Body of pancreas (tissue), 4 donors: ENCODE data around the gene CCDC63. TPM values are rescaled to one million over a fixed set of nuclear protein-coding genes. Genes with fewer than 3 reads are reported as not detected.

Experiments used
- ATAC-seq: fragments of 150-250 bp; one replicate; pipeline ENCODE4 v1.9.1; 2016
- DNase-seq, 4 donors: peaks; one replicate each; pipeline ENCODE4 v3.0.0-alpha.2; 2019
- H3K27ac ChIP-seq, 4 donors: fragments of 200-600 bp; sonication (generic); 1 replicate in 3 of 4; 2 replicates in 1 of 4; pipeline versions ENCODE4 v1.5.1 to v1.6.1; 2016 to 2019; ENCODE audit warnings: mild to moderate bottlenecking in 1 of 4, mixed read lengths in 1 of 4, moderate library complexity in 1 of 4
- H3K27me3 ChIP-seq, 2 donors: fragments of 200-600 bp; sonication (generic); one replicate each; pipeline ENCODE4 v1.6.0; 2016; ENCODE audit warnings: mild to moderate bottlenecking in 1 of 2
- H3K36me3 ChIP-seq, 2 donors: fragments of 200-600 bp; sonication (generic); replicated peaks in 1 of 2; 2 replicates each; pipeline ENCODE4 v1.5.1; 2016; ENCODE audit warnings: low read depth in 2 of 2; ENCODE audit not compliant: insufficient read depth in 1 of 2
- H3K4me1 ChIP-seq: fragments of 200-600 bp; sonication (generic); one replicate; pipeline ENCODE4 v1.6.0; 2016
- H3K4me3 ChIP-seq, 2 donors: fragments of 200-600 bp; sonication (generic); 1 replicate in 1 of 2; 2 replicates in 1 of 2; pipeline ENCODE4 v1.5.1; 2016 to 2019
- H3K9me3 ChIP-seq, 3 donors: fragments of 200-600 bp; sonication (generic); 1 replicate in 2 of 3; 2 replicates in 1 of 3; pipeline ENCODE4 v1.5.1; 2016
- POLR2A ChIP-seq, 3 donors: fragments of 450-650 bp; IDR thresholded peaks; one replicate each; pipeline ENCODE4 v1.6.1; 2016; ENCODE audit warnings: antibody characterized with exemption in 3 of 3, mild to moderate bottlenecking in 2 of 3
- WGBS, 2 donors: methylation state at CpG; one replicate each; pipeline ENCODE4 v1.1.5; 2017; 5-methylcytosine and 5-hydroxymethylcytosine counted together
- intact Hi-C: fragments of 100-400 bp; cut with DNase I; formaldehyde crosslinking; loops from one replicate; pipeline ENCODE4 v1.15.1; 2023
- total RNA-seq, 2 donors: library from RNA; depleted of rRNA; stranded (reverse); fragments of >200 nt; gene quantifications; one replicate each; pipeline ENCODE4 v1.1.0, GENCODE V29; 2016
- TF ChIP-seq, protein P1 (sequence below), 7 experiments: fragments of 450-650 bp in 4 of 7; fragments of 200-600 bp in 3 of 7; sonication (generic) in 3 of 7; IDR thresholded peaks; one replicate each; pipeline ENCODE4 v1.5.1; 2016 to 2019; ENCODE audit warnings: antibody characterized with exemption in 7 of 7

Gene CCDC63
- total RNA-seq, 2 donors from 2014 or later = not detected

DNA sequence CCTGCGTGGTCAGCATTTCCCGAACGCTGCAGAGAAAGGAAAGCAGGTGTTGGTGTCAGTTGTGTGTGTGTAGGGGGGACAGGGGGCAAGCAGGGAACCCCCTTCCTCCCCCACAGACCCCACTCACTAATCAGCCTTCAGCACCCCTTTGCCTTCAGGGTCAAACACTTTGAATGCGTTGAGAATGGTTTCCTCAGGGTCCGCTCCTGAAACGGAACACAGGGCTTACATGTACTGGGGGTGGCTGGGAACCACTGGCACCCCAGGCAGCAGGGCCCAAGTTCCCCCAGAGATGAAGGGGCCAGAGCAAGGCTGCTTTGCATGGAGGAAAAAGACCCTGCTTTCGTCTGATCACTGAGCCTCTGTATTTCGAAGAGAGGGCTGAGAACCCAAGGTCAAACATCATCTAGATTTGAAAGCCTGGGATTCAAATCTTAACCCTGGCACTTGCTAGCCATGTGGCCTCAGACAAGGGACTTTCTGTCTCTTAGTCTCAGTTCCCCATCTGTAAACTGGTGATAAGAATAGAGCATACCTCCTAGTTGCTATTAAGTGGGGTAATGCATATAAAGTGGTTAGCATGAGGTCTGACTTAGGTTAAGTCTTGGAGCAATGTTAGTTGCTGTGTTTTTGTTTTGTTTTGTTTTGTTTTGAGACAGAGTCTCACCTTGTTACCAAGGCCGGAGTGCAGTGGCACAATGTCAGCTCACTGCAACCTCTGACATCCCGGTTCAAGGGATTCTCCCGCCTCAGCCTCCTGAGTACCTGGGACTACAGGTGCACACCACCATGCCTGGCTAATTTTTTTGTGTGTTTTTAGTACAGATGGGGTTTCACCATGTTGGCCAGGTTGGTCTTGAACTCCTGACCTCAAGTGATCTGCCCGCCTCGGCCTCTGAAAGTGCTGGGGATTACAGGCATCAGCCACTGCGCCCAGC lies 66.6 kb downstream of the CCDC63 start:
- H3K27ac ChIP-seq = no peak overlapping the region
- intact Hi-C loops = no loop called here
- no peaks in the 10 kb centered on the region for H3K27me3 ChIP-seq
- 76 to 78% methylated on average over 12 to 14 of the region's 14 CpGs for WGBS, 2 donors
- no peak for ATAC-seq
- no peak overlapping the region for H3K4me3 ChIP-seq
- DNase-seq = no peak
- H3K4me1 ChIP-seq = no peaks in the 10 kb centered on the region
- no peak for TF ChIP-seq POLR2A (IDR thresholded peaks at IDR 0.05)
- TF ChIP-seq, protein P1, sequence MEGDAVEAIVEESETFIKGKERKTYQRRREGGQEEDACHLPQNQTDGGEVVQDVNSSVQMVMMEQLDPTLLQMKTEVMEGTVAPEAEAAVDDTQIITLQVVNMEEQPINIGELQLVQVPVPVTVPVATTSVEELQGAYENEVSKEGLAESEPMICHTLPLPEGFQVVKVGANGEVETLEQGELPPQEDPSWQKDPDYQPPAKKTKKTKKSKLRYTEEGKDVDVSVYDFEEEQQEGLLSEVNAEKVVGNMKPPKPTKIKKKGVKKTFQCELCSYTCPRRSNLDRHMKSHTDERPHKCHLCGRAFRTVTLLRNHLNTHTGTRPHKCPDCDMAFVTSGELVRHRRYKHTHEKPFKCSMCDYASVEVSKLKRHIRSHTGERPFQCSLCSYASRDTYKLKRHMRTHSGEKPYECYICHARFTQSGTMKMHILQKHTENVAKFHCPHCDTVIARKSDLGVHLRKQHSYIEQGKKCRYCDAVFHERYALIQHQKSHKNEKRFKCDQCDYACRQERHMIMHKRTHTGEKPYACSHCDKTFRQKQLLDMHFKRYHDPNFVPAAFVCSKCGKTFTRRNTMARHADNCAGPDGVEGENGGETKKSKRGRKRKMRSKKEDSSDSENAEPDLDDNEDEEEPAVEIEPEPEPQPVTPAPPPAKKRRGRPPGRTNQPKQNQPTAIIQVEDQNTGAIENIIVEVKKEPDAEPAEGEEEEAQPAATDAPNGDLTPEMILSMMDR (IDR thresholded peaks at IDR 0.05) = no peak
- H3K36me3 ChIP-seq = no peaks in the 10 kb centered on the region
- H3K9me3 ChIP-seq = no peaks in the 10 kb centered on the region

DNA sequence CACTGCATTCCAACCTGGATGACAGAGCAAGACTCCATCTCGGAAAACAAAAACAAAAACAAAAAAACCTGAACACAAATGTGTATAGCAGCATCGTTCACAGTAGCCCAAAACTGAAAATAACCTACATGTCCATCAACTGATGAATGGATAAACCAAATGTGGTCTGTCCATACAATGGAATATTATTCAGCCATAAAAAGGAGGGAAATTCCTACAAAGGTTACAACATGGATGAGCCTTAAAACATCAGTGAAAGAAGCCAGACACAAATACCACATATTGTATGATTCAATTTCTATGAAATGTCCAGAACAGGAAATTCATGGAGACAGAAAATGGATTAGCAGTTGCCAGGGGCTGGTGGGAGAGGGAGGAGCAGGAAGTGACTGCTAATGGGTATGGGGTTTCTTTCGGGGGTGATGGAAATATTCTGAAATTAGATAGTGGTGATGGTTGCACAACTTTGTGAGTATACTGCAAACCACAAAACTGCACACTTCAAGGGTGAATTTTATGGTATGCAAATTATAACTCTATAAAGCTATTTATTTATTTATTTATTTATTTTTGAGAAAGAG lies 69.6 kb downstream of the CCDC63 start:
- no peak overlapping the region for H3K4me3 ChIP-seq
- no peaks in the 10 kb centered on the region for H3K27me3 ChIP-seq
- intact Hi-C loops = no loop called here
- no peaks in the 10 kb centered on the region for H3K9me3 ChIP-seq
- H3K36me3 ChIP-seq = no peaks in the 10 kb centered on the region
- H3K4me1 ChIP-seq = no peaks in the 10 kb centered on the region
- ATAC-seq (no peak), DNase-seq (no peak)
- no peak overlapping the region for H3K27ac ChIP-seq
- TF ChIP-seq, protein P1 (IDR thresholded peaks at IDR 0.05) = no peak
- 59 to 71% methylated on average over 3 of the region's 3 CpGs for WGBS, 2 donors

DNA sequence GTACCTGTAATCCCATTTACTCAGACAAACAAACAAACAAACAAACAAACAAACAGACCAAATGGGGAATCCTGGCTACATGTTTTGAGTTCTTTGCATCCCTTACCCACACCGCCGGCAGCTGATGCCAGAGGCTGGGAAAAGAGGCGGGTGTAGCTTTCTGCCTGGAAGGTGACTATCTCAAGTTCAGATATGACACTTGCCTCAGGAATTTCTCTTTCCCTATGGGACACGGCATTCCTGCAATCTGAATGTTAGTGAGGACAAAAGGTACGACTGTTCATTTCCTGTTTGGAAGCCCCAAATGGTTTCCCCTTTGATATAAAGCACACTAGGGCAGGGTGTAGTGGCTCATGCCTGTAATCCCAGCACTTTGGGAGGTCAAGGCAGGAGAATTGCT lies 70.7 kb downstream of the CCDC63 start:
- Histone ChIP-seq H3K27me3 (no peaks in the 10 kb centered on the region), H3K4me1 (no peaks in the 10 kb centered on the region), H3K4me3 (no peak overlapping the region), H3K9me3 (no peaks in the 10 kb centered on the region), H3K36me3 (no peaks in the 10 kb centered on the region), H3K27ac (no peak overlapping the region)
- DNase-seq (no peak), ATAC-seq (no peak)
- intact Hi-C loops = no loop called here
- TF ChIP-seq, protein P1 (IDR thresholded peaks at IDR 0.05) = no peak
- no peak for TF ChIP-seq POLR2A (IDR thresholded peaks at IDR 0.05)
- WGBS, 2 donors = 38 to 42% methylated on average over 5 of the region's 5 CpGs

DNA sequence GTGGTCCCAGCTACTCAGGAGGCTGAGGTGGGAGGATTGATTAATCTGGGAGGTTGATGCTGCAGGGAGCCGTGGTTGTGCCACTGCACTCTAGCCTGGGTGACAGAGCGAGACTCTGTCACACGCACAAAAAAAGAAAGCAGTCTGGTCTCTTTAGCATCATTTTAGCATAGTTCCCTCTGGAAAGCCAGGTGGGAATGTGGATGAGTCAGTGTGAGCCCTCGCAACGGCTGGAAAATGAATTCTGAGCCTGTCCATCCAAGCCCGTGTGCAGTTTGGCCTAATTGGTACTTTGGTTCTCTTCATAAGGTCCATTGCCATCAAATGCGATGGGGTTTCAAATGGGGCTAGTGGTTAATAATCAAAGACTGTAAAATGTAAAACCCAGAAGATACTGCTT lies 71.2 kb downstream of the CCDC63 start:
- intact Hi-C loops = no loop called here
- TF ChIP-seq, protein P1 (IDR thresholded peaks at IDR 0.05) = no peak
- TF ChIP-seq POLR2A (IDR thresholded peaks at IDR 0.05) = no peak
- no peaks in the 10 kb centered on the region for H3K36me3 ChIP-seq
- WGBS, 2 donors = 79 to 86% methylated on average over 6 to 7 of the region's 7 CpGs
- no peaks in the 10 kb centered on the region for H3K9me3 ChIP-seq
- no peaks in the 10 kb centered on the region for H3K4me1 ChIP-seq
- ATAC-seq = no peak
- no peak for DNase-seq
- H3K4me3 ChIP-seq = no peak overlapping the region
- no peaks in the 10 kb centered on the region for H3K27me3 ChIP-seq
- H3K27ac ChIP-seq = no peak overlapping the region
